Stimulated activated CD4-positive, alpha-beta T cell treated with anti-CD3 and anti-CD28 coated beads, Interleukin-15, amount 100 ng/mL, for 48 hours (primary cell): Measurements from ENCODE around the gene SSBP4.

Experiments used
- DNase-seq, 2 donors: peaks; one replicate each; pipeline ENCODE4 v3.0.0-alpha.2; 2020; ENCODE audit warnings: low read depth in 2 of 2

The SSBP4 gene

DNA sequence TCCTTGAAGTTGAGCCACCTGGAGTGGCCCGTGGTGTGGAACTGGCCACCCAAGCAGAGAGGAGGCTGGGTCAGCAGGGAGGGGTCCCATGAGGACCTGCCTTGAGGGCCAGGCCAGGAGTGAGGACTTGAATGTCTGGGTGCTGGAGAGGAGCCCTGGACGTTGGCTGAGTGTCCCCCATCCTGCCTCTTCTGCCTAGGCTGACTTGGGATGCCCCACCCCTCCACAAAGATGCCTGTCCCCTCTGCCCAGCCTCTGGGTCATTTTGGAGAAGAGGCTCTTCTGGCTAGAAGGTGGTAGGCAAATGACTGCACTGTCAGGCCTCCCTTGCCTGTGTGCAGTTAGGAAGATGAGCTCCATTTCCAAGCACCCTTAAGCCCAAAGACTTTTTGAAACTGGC, 1.7 kb downstream of the SSBP4 start:
- DNase-seq = no peak

DNA sequence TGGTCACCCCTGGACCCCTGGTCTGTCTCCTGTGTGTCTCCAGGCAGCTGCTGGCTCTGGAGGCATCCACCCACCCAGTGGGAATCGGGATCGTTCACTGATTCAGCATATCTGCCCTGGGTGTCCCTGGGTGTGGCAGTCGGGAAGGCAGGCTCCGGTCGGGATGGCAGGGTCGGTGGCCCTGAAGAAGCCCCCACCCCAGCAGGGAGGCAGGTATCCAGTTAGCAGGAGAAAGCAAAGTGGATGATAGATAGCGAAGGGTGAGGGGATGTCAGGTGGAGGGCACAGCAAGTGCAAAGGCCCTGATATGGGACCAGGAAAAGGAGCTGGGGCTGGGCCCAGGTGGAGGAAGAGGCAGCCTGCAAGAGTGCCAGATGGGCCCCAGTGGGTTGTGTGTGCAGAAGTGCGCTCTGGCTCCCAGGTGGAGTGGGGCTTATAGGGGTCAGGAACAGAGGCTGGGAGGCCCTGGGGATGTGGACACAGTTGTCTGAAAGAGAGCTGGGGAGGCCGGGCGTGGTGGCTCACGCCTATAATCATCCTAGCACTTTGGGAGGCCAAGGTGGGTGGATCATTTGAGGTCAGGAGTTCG, 2.3 kb downstream of the SSBP4 start:
- no peak for DNase-seq

DNA sequence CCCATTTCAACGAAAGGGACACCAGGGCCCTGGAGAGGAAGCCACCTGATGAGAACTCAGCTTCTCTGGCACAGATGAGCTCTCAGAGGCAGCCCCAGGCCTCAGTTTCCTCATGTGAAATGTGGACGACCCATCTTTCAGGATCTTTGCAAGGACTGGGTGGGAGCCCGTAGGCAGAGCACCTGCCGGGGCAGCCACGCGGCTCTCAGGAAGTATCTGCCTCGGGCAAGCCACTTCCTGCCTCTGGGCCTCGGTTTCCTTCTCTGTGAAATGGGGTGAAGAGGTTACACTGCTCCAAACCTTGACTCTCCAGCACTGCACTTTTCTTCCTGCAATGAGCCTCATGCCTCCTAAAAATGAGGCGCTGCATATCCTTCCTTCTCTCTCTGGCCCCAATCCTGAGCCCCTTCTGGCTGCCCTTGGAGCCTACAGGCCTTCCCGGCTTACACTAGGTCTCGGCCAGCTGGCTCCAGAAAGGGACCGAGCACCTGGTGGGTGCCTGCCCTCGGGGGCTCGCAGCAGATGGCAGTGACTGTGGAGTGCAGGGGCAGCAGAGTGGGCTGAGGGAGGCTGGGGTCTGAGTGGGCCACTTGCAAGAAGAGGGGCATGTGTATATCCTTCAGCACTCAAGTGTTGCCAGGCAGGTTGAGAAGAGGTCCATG, 3.5 kb downstream of the SSBP4 start:
- DNase-seq = no peak

DNA sequence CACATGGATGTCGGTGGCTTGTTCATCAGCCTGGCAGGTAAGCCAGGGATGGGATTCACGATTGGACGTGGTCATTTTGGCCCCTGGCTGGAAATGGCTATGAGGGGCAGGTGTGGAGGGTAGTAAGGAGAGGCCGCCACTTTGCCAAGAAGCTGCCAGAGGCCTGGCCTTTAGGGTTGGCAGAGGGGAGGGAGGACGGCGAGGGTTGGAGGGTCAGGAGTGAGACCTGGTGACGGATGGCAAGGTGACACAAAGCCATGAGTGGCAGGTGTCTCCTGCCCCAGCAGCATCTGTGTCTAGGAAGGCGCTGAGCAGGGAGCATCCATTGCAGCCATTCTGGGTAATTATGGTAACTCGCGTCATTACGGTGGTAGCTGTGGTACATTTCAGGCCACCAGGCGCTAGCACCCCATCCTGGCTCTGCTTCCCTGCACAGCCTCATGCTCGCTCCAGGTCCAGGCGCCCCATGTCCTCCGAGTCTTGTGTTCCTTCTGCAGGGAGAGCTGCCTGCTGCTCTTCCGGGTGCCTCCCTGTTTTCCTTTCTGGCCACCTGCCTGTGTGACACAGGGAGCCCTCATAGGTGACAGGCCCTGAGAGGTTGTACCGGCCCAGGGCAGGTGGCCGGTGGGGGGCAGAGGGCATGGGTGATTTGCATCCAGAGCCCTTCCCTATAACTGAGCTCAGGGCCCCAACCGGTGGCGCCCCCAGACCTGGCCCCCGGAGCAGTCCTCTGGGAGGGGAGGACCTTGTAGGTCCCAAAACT, 4.2 kb downstream of the SSBP4 start:
- DNase-seq = no peak

DNA sequence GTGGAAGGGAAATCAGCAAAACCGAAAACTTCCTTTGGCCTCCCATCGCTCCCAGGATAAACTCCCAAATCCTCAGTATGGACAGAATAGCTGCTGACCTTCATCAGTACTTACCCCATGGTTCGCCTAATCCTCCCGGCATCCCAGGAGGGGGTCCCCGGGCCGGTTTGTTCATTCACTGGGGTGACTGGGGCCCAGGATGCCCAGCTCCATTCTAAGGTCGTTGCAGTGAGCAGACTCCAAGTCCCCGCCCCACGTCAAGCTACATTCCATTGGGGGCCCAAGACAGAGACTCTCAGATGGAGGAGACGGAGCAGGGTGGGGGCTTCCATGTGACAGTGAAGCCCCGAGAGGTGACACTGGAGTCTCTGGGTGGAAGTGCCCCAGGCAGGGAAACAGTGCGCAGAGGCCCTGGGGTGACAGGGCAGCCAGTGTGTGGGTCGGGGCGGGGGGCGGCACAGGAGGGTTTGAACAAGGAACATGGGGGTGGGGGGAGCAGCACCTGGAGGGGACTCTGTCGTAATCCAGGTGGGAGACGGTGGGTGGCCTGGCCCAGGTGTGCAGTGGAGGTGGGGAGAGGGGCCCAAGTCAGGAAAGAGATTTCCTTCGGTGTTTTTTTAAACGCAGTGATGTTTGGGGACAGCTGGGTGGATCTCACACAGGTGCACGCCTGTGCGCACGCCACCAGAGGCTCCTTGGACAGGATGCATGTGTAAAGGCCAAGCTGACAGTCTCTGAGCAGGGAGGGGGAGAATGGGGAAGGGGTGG, 5.1 kb downstream of the SSBP4 start:
- DNase-seq = no peak

DNA sequence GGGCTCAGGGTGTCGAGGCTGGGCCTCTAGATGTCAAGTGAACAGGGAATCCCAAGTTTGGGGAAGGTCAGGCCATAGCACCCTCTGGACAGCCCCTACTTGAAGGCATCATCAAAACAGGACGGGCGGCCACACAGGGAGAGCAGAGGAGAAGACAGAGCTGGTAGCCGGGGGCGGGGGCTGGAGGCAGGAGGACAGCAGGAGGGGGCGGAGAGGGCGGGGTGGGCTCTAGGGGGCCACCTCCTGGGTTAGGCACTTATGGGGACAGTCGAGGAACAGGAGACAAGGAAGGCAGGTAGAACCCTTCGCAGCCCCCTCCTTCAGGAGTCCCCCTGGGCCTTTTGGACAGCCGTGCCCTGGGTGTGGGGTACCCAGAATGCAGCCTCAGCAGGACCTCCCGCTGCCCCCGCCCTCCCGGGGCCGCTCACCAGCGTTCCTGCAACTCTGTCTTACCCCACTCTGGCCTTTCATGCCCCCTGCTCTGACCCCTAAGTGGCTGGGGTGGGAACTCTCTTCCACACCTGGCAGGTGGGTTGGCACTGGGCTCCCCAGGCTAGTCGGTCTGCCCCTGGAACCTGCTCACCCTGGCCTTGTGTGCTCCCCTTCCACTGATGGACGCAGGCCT, 5.8 kb downstream of the SSBP4 start:
- no peak for DNase-seq

DNA sequence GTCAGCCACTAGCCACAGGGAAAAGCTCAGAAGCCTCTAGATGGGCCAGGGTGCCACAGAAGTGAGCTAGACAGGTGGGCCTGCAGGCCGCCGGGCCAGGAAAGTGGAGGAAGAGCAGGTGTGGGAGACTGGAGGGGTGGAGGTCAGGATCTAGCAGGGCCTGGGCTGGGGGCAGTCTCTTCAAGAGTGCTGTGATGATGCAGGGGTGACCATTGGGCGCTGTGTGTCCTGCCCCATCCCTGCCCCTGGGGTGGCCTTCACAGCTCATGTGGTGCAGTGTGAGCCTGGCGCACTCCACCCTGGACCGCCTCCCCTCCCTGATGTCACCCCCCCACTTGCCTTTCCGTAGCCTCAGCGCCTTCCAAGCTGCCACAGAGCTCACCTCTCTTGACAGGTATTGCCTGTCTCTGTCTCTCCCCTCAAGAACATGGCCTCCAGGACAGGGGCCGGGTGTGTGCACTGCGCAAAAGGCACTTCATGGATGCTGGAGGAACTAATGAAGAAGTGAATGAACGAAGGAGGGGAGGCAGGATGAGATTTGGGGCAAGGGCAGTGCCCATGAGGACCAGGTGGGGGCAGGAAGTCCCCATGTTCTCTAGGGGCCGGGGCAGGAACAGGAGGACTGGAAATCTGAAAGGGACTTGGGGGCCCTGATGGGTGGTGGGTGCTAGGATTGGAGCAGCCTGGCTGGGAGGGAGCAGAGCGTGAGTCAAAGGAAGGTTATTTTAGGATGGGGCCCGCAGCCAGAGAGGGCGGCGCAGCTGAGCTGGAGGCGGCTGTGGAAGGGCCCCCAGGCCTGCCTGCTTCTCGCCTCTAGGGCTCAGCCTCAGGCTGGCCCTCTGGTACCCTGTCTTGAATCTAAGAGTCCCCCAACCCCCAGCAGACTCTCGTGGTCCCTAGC, 6.6 kb downstream of the SSBP4 start:
- DNase-seq = no peak

DNA sequence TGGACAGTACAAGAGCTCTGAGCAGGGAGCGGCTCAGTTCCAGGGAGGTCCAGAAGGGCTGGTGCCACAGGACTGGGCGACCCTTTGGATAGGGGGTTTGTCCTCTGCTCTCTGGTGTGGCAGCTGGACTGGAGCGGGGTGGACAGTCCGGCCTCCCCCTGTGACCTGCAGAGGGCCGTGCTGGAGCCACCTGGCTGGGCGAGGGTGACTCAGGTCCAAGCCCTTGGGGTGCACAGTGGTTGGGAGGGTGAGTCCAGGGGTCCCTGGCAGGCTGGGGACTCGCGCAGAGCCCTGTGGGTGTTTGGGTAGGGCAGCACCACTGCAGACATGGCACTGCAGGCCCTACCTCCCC, 7.2 kb downstream of the SSBP4 start:
- DNase-seq = no peak

DNA sequence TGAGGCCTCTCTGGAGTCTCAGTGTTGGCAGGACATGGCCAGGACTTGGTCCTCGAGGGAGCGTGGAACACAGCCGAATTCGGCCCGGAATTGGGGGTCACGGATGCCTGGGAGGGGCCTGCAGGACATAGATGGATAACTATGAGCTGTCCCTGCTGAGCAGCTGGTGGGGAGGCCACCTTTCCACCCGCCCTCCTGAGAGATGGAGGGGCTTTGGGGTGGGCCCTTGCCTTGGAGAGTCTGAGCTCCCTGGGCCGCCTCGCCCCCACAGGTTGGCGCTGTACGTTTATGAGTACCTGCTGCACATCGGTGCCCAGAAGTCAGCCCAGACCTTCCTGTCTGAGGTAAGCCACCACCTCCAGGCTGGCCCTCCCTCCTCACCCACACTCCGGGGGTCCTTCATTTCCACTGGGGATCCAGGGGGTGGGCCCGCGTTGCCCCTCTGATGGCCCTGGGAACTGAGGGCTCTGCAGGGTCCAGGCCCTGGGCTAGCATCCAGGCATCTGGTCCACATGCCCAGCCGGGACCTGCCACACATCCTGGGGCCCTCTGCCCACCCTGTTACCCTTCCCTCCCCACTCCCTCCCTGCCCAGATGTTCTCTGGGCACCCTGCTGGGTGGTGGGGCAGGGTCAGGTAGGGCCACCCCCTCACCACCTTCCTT, 8.0 kb downstream of the SSBP4 start:
- DNase-seq = no peak

DNA sequence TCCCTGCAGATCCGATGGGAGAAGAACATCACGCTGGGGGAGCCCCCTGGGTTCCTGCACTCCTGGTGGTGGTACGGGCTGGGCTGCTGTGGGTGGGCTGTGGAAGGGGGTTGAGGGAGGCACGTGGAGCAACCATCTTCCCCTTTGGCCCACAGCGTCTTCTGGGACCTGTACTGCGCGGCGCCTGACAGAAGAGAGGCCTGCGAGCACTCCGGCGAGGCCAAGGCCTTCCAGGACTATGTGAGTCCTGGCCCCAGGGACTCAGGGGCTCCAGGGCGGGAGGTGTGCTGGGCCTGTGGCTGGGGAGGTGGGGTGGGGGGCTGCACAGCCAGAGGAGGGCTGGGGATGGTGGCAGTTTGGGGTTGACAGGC, 8.5 kb downstream of the SSBP4 start:
- DNase-seq = no peak

DNA sequence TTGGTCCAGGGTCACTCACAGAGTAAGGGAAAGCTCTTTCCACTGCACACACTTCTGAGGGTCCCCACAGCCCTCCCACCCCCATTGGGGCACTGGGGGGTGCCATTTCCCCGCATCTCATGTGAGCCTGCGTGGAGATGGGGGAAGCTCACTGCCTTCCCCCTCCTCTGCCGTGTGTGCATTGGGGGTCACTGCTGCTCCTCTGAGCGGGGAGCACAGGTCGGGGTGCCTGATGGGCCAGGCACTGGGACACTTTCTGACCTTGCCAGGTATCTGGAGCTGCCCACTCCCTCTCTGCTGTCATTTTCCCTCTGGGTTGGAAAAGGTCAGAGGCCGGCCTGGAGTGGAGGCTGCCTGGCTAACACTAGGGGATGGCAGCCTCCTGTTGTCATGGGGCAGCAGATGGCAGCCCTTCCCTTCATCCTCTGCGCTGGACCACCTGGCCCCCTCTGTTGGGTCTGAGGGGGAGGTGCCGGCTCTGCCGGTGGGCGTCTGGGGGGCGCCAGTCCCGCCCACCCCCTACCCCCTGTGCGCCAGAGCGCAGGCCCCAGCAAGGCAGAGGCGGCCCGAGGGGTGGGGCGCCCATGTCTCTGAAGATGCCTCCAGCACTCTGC, 9.1 kb downstream of the SSBP4 start:
- no peak for DNase-seq

DNA sequence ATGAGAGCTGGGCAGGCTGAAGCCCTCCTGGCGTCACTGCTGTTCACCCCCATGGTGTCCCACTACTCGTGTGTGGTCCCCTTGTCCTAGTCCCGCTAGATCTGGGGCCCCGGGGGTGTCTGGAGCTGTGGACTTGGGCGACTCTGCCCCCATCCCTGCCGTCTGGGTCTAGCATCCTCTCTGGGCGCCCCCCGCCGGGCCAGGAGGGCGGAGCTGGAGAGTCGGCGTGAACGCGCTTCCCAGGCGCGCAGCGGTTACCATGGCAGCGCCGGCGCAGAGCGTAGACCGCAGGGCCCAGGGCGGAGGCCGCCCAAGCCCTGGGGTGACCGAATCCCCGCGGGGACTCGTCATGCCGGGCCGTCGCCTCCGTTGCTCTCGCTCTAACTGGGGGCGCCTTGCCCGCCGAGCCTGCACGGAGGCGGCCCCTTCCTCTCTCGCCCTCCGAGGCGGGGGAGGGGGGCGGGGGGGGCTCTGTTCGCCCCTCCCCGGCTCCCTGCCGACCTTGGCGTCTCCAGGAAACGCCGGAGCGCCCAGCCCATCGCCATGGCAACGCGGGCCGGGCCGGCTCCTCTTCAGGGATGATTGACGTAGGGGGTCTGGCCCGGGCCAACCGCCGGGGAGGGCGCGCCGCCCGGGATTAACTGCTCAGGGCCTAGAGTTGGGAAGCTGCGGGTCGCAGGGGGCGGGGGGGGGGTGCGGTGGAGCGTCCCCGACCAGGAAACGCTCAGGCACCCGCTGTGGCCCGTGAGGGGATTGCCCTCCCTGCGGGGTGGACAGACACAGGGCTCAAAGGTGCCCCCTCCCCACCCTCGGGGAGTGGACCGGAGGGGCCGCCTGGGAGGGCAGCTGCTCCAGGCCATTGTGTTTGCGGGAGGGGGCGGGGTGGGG, 9.8 kb downstream of the SSBP4 start:
- DNase-seq = peak in 1 of 2 donors; percentile 62

DNA sequence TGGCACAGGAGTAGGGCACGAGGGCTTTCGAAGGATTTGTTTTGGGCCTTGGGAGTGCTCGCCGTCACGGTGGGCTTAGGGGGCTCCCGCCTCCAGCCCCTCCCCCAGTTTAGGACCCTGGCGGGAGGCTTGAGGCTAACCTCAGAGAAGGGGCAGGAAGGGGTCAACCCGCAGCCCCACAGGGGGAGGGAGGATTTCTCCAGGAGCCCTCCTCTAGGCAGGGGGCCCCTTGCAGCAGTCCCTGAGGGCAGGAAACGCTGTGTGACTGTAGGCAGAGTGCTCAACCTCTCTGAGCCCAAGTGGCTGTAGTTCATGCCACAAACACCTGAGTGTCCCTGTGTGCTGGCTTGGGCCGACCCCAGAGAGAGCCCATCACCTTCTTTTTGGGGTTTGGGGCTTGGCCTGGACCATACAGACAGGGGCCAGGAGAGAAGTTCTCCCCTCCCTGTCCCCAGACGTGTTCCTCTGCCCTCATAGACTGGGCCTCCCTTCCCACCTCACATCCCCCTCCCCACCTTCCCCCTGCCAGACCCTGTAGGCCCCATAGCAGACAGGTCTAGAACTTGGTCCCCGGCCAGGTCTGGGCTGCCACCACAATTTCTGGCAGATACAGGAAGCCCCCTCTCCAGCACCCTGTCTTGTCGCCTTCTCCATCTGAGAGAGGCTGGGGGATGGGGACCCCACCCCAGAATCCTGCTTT, 10.7 kb downstream of the SSBP4 start:
- no peak for DNase-seq

DNA sequence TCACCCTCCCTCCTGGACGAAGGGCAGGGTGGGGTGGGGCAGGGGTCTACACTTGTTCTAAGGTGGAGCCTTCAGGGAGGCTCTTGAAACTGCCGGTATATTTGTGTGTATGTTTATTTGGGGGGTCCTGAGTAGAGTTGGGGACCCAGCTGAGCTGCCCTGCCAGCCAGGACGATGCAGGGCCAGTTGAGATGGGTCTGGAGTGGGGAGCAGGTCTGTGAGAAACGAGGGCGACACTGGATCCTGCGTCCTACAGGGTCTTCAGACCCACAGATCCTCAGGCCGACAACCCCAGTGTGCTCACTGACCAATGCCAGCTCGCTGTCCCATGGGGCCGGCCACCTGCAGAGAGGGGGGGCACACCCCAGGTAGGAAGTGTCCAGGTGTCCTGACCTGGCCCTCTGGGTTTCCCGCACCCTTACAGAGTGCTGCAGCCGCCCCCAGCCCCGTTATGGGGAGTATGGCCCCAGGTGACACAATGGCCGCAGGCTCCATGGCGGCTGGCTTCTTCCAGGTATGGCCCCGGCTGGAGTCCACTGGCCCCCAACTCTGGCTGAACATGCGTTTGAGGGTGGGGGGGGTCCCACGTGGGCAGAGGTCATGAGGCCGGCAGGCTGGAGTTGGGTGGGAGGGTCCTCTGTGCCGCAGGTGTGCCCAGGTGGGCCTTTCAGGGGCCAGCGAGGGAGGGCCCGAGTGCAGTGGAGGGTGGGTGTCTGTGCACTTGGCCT, 11.4 kb downstream of the SSBP4 start:
- no peak for DNase-seq

DNA sequence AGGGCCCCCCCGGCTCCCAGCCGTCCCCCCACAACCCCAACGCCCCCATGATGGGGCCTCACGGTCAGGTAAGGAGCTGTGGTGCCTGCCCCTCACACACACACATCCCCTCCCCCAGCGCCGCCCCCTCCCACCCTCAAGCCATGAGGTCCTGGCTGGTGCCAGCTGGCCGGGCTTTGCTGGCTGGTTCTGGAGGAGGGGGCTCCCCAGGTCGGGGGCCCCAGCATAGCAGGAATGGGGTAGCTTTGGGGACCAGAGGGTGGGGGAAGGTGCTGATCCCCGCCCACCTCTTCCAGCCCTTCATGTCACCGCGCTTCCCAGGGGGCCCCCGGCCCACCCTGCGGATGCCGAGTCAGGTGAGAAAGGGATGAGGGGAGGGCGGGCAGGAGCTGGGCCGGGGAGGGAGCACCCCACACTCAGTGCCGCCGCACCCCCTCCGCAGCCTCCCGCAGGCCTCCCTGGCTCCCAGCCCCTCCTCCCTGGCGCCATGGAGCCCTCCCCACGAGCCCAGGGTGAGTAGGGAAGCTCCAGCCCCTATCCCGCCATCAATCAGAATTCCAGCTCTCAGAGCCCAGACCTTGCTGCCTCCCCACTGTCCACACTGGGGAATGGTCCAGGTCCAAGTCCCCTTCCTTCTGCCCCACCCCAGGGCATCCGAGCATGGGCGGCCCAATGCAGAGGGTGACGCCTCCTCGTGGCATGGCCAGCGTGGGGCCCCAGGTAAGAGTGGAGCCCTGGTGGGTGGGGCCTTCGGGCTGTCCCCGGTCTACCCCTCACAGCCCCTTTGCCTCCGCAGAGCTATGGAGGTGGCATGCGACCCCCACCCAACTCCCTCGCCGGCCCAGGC, 12.4 kb downstream of the SSBP4 start:
- DNase-seq = no peak

DNA sequence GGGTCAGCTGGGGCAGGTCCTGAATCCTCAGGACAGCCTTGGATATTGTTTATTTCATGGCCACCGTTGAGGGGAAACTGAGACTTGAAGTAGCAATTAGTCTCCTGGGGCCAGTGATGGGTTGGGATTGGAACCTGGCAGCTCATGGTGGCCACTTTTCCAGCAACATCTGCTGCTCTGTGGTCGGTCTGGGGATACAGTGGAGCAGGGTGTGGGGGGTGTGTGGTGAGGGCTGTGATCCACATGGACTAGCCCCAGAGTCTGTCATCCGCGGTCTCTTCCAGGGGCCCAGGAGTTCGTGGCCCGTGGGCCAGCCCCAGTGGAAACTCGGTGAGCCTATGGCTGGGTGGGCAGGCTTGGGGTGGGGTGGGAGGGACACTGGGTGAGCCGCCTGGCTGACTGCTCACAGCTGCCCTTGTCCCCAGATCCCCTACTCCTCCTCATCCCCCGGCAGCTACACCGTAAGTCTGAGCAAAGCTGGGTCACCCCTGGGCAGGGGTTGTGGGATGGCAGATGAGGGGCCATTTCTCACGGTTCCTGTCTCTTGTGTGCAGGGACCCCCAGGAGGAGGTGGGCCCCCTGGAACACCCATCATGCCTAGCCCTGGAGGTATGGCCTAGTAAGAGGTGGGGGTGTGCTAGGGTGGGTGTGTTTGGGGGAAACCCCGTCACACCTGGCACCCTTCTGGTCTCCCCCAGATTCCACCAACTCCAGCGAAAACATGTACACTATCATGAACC, 13.2 kb downstream of the SSBP4 start:
- DNase-seq = no peak
